GM23338 (cell line): Measurements from ENCODE around the gene VAV3. TPM values are rescaled to one million over a fixed set of nuclear protein-coding genes. Genes with fewer than 3 reads are reported as not detected.

Source experiments
- ATAC-seq: fragments of 200-7000 bp; cut with Tn5 transposase; 3 replicates; pipeline ENCODE4 v1.9.1; 2020
- DNase-seq: peaks from one replicate; pipeline ENCODE4 v3.0.0-alpha.2; 2015; ENCODE audit warnings: low spot score
- H2AFZ ChIP-seq: fragments of 200-600 bp; sonication (generic); 2 replicates; pipeline ENCODE4 v1.8.0; 2016; ENCODE audit warnings: antibody characterized with exemption, mild to moderate bottlenecking, moderate library complexity
- H3F3A ChIP-seq: fragments of 200-600 bp; sonication (generic); replicated peaks from 2 replicates; pipeline ENCODE4 v1.8.0; 2017; ENCODE audit warnings: antibody characterized with exemption, mixed run types, low read depth
- H3K27ac ChIP-seq: fragments of 200-600 bp; sonication (generic); 2 replicates; pipeline ENCODE4 v1.6.1; 2016; ENCODE audit warnings: low read depth
- H3K27me3 ChIP-seq: fragments of 200-600 bp; sonication (generic); 2 replicates; pipeline ENCODE4 v1.8.0; 2016; ENCODE audit warnings: mild to moderate bottlenecking, mixed run types, moderate library complexity; ENCODE audit not compliant: insufficient read depth
- H3K36me3 ChIP-seq: fragments of 200-600 bp; sonication (generic); 2 replicates; pipeline ENCODE4 v1.8.0; 2016; ENCODE audit warnings: mild to moderate bottlenecking; ENCODE audit not compliant: insufficient read depth
- H3K4me1 ChIP-seq: fragments of 200-600 bp; sonication (generic); 2 replicates; pipeline ENCODE4 v1.8.0; 2016; ENCODE audit warnings: mild to moderate bottlenecking, moderate library complexity; ENCODE audit not compliant: insufficient read depth
- H3K4me2 ChIP-seq: fragments of 200-600 bp; sonication (generic); 2 replicates; pipeline ENCODE4 v1.7.1; 2017; ENCODE audit warnings: mixed run types
- H3K4me3 ChIP-seq: fragments of 200-600 bp; sonication (generic); 2 replicates; pipeline ENCODE4 v1.6.1; 2016; ENCODE audit warnings: mixed run types
- H3K79me2 ChIP-seq: fragments of 200-600 bp; sonication (generic); replicated peaks from 2 replicates; pipeline ENCODE4 v1.8.0; 2017; ENCODE audit warnings: mild to moderate bottlenecking; ENCODE audit not compliant: insufficient read depth
- H3K9me2 ChIP-seq: fragments of 200-600 bp; sonication (generic); 2 replicates; pipeline ENCODE4 v1.8.0; 2017; ENCODE audit not compliant: insufficient read depth
- H4K20me1 ChIP-seq: fragments of 200-600 bp; sonication (generic); replicated peaks from 2 replicates; pipeline ENCODE4 v1.8.0; 2017; ENCODE audit warnings: mild to moderate bottlenecking; ENCODE audit not compliant: insufficient read depth
- H3K27ac Mint-ChIP-seq: 2 replicates; pipeline ENCODE4 v1.8.0; 2020; ENCODE audit warnings: inconsistent platforms, mild to moderate bottlenecking, moderate library complexity, mixed read lengths
- H3K27me3 Mint-ChIP-seq: 3 replicates; pipeline ENCODE4 v1.8.0; 2022; ENCODE audit warnings: low read depth, mild to moderate bottlenecking, moderate library complexity, mixed read lengths, inconsistent platforms; ENCODE audit not compliant: insufficient read depth, poor library complexity
- H3K36me3 Mint-ChIP-seq: 3 replicates; pipeline ENCODE4 v1.8.0; 2021; ENCODE audit warnings: low read depth, mild to moderate bottlenecking, inconsistent platforms, moderate library complexity, mixed read lengths
- H3K4me1 Mint-ChIP-seq: 3 replicates; pipeline ENCODE4 v1.8.0; 2020; ENCODE audit warnings: mild to moderate bottlenecking, inconsistent platforms, mixed read lengths
- H3K4me3 Mint-ChIP-seq: 3 replicates; pipeline ENCODE4 v1.8.0; 2021; ENCODE audit warnings: moderate library complexity, mild to moderate bottlenecking, inconsistent platforms, mixed read lengths
- H3K9me3 Mint-ChIP-seq: 3 replicates; pipeline ENCODE4 v1.8.0; 2020; ENCODE audit warnings: moderate library complexity, mild to moderate bottlenecking, inconsistent platforms, mixed read lengths
- CREB1 ChIP-seq: fragments of 250-450 bp; sonication (Bioruptor Pico); IDR thresholded peaks from 2 replicates; pipeline ENCODE4 v1.5.0; 2020; ENCODE audit warnings: low read depth, mild to moderate bottlenecking, moderate library complexity
- CTCF ChIP-seq, 2 experiments: fragments of 200-600 bp in 1 of 2; sonication (generic) in 1 of 2; conservative IDR thresholded peaks; 2 replicates each; pipeline versions ENCODE4 v1.5.1 to v1.6.1; 2016 to 2017; ENCODE audit warnings: antibody characterized with exemption in 2 of 2, low read depth in 2 of 2, mild to moderate bottlenecking in 2 of 2, moderate library complexity in 1 of 2
- ETS1 ChIP-seq: IDR thresholded peaks from 2 replicates; pipeline ENCODE4 v1.6.1; 2016; ENCODE audit warnings: antibody characterized with exemption
- EZH2 ChIP-seq: fragments of 200-600 bp; sonication (generic); IDR thresholded peaks from one replicate; pipeline ENCODE4 v1.8.0; 2017; ENCODE audit warnings: antibody characterized with exemption, mild to moderate bottlenecking, low read depth; ENCODE audit not compliant: unreplicated experiment
- EZH2phosphoT487 ChIP-seq: fragments of 200-600 bp; sonication (generic); IDR thresholded peaks from one replicate; pipeline ENCODE4 v1.8.1; 2018; ENCODE audit warnings: antibody characterized with exemption; ENCODE audit not compliant: unreplicated experiment
- JUNB ChIP-seq: IDR thresholded peaks from one replicate; pipeline ENCODE4 v1.6.1; 2016; ENCODE audit warnings: antibody characterized with exemption; ENCODE audit not compliant: unreplicated experiment
- NANOG ChIP-seq: IDR thresholded peaks from 2 replicates; pipeline ENCODE4 v1.6.1; 2016; ENCODE audit warnings: antibody characterized with exemption, borderline replicate concordance
- POLR2AphosphoS5 ChIP-seq: IDR thresholded peaks from 2 replicates; pipeline ENCODE4 v1.6.1; 2016; ENCODE audit warnings: antibody characterized with exemption, low read depth
- REST ChIP-seq: IDR thresholded peaks from one replicate; pipeline ENCODE4 v1.6.1; 2018; ENCODE audit warnings: antibody characterized with exemption; ENCODE audit not compliant: unreplicated experiment
- STAT1 ChIP-seq: IDR thresholded peaks from one replicate; pipeline ENCODE4 v1.6.1; 2016; ENCODE audit warnings: antibody characterized with exemption; ENCODE audit not compliant: unreplicated experiment
- ZNF114 ChIP-seq: fragments of 250-450 bp; sonication (Bioruptor Pico); IDR thresholded peaks from 2 replicates; pipeline ENCODE4 v1.5.0; 2020; ENCODE audit warnings: mild to moderate bottlenecking, moderate library complexity
- ZNF331 ChIP-seq: fragments of 250-450 bp; sonication (Bioruptor Pico); IDR thresholded peaks from 2 replicates; pipeline ENCODE4 v1.5.0; 2020; ENCODE audit warnings: low read depth, mild to moderate bottlenecking, moderate library complexity
- ZNF462 ChIP-seq: fragments of 250-450 bp; sonication (Bioruptor Pico); IDR thresholded peaks from 2 replicates; pipeline ENCODE4 v1.5.0; 2020; ENCODE audit warnings: mild to moderate bottlenecking, moderate library complexity
- polyA plus RNA-seq: library from polyadenylated mRNA; unstranded; fragments of >200 nt; fragmentation: Nextera tagmentation; extraction: Ambion mirVana; gene quantifications from 2 replicates; pipeline ENCODE4 v1.2.1, GENCODE V29; 2016
- total RNA-seq: library from RNA; depleted of rRNA; stranded (reverse); fragments of >200 nt; shearing (Covaris generic); gene quantifications from 2 replicates; pipeline ENCODE4 v1.2.3, GENCODE V29; 2014

Gene VAV3
- total and polyA plus RNA-seq, 2 experiments from 2014 or later, result 3.0 to 11.3 TPM

- H3K36me3 Mint-ChIP-seq, result no peaks in the 10 kb centered on the region
- ATAC-seq, result no peak
- H3K9me3 Mint-ChIP-seq, result no peaks in the 10 kb centered on the region; the same call in 2 of the 3 replicates
- H3K4me2 ChIP-seq, result no peak overlapping the region
- no peaks in the 10 kb centered on the region for H3K79me2 ChIP-seq
- no peaks in the 10 kb centered on the region for H3F3A ChIP-seq
- no peak overlapping the region for H3K27ac Mint-ChIP-seq
- H3K27me3 ChIP-seq, result no peaks in the 10 kb centered on the region
- H3K36me3 ChIP-seq, result no peaks in the 10 kb centered on the region
- no peaks in the 10 kb centered on the region for H3K27me3 Mint-ChIP-seq
- H3K4me3 Mint-ChIP-seq, result no peak overlapping the region
- H3K4me1 Mint-ChIP-seq, result peaks cover 5% of the 10 kb centered on the region
- no peak overlapping the region for H3K27ac ChIP-seq
- peaks cover 7% of the 10 kb centered on the region; the same call in 1 of the 2 replicates for H3K9me2 ChIP-seq
- no peak overlapping the region for H2AFZ ChIP-seq
- TF ChIP-seq CTCF (conservative IDR thresholded peaks at IDR 0.05; ENCODE audit: low read depth in 2 of 2), result no peak
- TF ChIP-seq EZH2, result no peak
- TF ChIP-seq EZH2phosphoT487, result no peak
- TF ChIP-seq ZNF331, result no peak
- no peak for TF ChIP-seq ETS1
- TF ChIP-seq CREB1 (CRISPR knock-in tag), result no peak
- TF ChIP-seq NANOG, result no peak
- TF ChIP-seq JUNB, result no peak
- TF ChIP-seq POLR2AphosphoS5, result no peak
- TF ChIP-seq STAT1, result no peak
- no peak for TF ChIP-seq ZNF462 (CRISPR knock-in tag)
- no peak for TF ChIP-seq ZNF114
- no peak for TF ChIP-seq REST
- H4K20me1 ChIP-seq, result no peaks in the 10 kb centered on the region
- H3K4me1 ChIP-seq, result peaks cover 7% of the 10 kb centered on the region
- H3K4me3 ChIP-seq, result no peak overlapping the region
- DNase-seq, result no peak
Measured at GRCh38 chr1:108012553-108012952, 47.6 kb upstream of the VAV3 start.
